ENCODE data around the gene KDM4C.

Gene KDM4C

GRCh38 chr9:6938873-6939272 lies 181.1 kb downstream of the KDM4C start:
- no peak overlapping the region for H2AFZ ChIP-seq (ENCODE audit: low read depth)
- H3K27ac ChIP-seq: no peak overlapping the region
- H4K20me1 ChIP-seq (ENCODE audit: insufficient read depth): no peaks in the 10 kb centered on the region
- TF ChIP-seq CTCF (conservative IDR thresholded peaks at IDR 0.05; ENCODE audit: low read depth, low read length): no peak
- no peaks in the 10 kb centered on the region for H3K36me3 ChIP-seq (ENCODE audit: insufficient read depth)
- H3K79me2 ChIP-seq (ENCODE audit: insufficient read depth, low read depth): no peaks in the 10 kb centered on the region
- H3K9ac ChIP-seq: no peak overlapping the region
- H3K4me3 ChIP-seq (IDR thresholded peaks at IDR 0.05; ENCODE audit: insufficient read depth, low read depth, low read length): no peak overlapping the region
- H3K4me2 ChIP-seq: no peak overlapping the region
- H3K4me1 ChIP-seq (ENCODE audit: low read depth, poor library complexity, severe bottlenecking): no peaks in the 10 kb centered on the region
- no peaks in the 10 kb centered on the region for H3K27me3 ChIP-seq (ENCODE audit: insufficient read depth, low read depth)

- TF ChIP-seq CTCF (conservative IDR thresholded peaks at IDR 0.05; ENCODE audit: low read depth, low read length): no peak
- H3K4me3 ChIP-seq (IDR thresholded peaks at IDR 0.05; ENCODE audit: insufficient read depth, low read depth, low read length): no peak overlapping the region
Measured at GRCh38 chr9:6941501-6941900, 183.7 kb downstream of the KDM4C start.

GRCh38 chr9:6942406-6942805 lies 184.6 kb downstream of the KDM4C start:
- Histone ChIP-seq H3K4me3 (IDR thresholded peaks at IDR 0.05; ENCODE audit: insufficient read depth, low read depth, low read length) (no peak overlapping the region), H3K4me2 (no peak overlapping the region), H3K27ac (no peak overlapping the region), H2AFZ (ENCODE audit: low read depth) (no peak overlapping the region), H3K27me3 (ENCODE audit: insufficient read depth, low read depth) (no peaks in the 10 kb centered on the region), H4K20me1 (ENCODE audit: insufficient read depth) (no peaks in the 10 kb centered on the region), H3K4me1 (ENCODE audit: low read depth, poor library complexity, severe bottlenecking) (peaks cover 9% of the 10 kb centered on the region), H3K9ac (no peak overlapping the region), H3K36me3 (ENCODE audit: insufficient read depth) (no peaks in the 10 kb centered on the region), H3K79me2 (ENCODE audit: insufficient read depth, low read depth) (no peaks in the 10 kb centered on the region)
- no peak for TF ChIP-seq CTCF (conservative IDR thresholded peaks at IDR 0.05; ENCODE audit: low read depth, low read length)

More at GRCh38 chr9:6941501-6941900, 183.7 kb downstream of the KDM4C start:
- Histone ChIP-seq H4K20me1 (ENCODE audit: insufficient read depth) (no peaks in the 10 kb centered on the region), H3K9ac (no peak overlapping the region), H3K4me1 (ENCODE audit: low read depth, poor library complexity, severe bottlenecking) (peaks cover 9% of the 10 kb centered on the region), H3K27me3 (ENCODE audit: insufficient read depth, low read depth) (no peaks in the 10 kb centered on the region), H3K27ac (no peak overlapping the region), H2AFZ (ENCODE audit: low read depth) (no peak overlapping the region), H3K4me2 (no peak overlapping the region), H3K36me3 (ENCODE audit: insufficient read depth) (no peaks in the 10 kb centered on the region), H3K79me2 (ENCODE audit: insufficient read depth, low read depth) (no peaks in the 10 kb centered on the region)

- H3K36me3 ChIP-seq (ENCODE audit: insufficient read depth): no peaks in the 10 kb centered on the region
- no peak overlapping the region for H3K4me2 ChIP-seq
- no peak overlapping the region for H3K27ac ChIP-seq
- H2AFZ ChIP-seq (ENCODE audit: low read depth): no peak overlapping the region
- TF ChIP-seq CTCF (conservative IDR thresholded peaks at IDR 0.05; ENCODE audit: low read depth, low read length): no peak
- H3K4me1 ChIP-seq (ENCODE audit: low read depth, poor library complexity, severe bottlenecking): peaks cover 9% of the 10 kb centered on the region
- H4K20me1 ChIP-seq (ENCODE audit: insufficient read depth): no peaks in the 10 kb centered on the region
- no peak overlapping the region for H3K4me3 ChIP-seq (IDR thresholded peaks at IDR 0.05; ENCODE audit: insufficient read depth, low read depth, low read length)
- no peak overlapping the region for H3K9ac ChIP-seq
- H3K27me3 ChIP-seq (ENCODE audit: insufficient read depth, low read depth): no peaks in the 10 kb centered on the region
- H3K79me2 ChIP-seq (ENCODE audit: insufficient read depth, low read depth): no peaks in the 10 kb centered on the region
Measured at GRCh38 chr9:6943293-6943692, 185.5 kb downstream of the KDM4C start.

Data from KMS-11 (cell line).